Measurements from ENCODE around the gene DBET. TPM values are rescaled to one million over a fixed set of nuclear protein-coding genes. Genes with fewer than 3 reads are reported as not detected.

The DBET gene
- polyA plus RNA-seq, 3 donors = not detected

DNA sequence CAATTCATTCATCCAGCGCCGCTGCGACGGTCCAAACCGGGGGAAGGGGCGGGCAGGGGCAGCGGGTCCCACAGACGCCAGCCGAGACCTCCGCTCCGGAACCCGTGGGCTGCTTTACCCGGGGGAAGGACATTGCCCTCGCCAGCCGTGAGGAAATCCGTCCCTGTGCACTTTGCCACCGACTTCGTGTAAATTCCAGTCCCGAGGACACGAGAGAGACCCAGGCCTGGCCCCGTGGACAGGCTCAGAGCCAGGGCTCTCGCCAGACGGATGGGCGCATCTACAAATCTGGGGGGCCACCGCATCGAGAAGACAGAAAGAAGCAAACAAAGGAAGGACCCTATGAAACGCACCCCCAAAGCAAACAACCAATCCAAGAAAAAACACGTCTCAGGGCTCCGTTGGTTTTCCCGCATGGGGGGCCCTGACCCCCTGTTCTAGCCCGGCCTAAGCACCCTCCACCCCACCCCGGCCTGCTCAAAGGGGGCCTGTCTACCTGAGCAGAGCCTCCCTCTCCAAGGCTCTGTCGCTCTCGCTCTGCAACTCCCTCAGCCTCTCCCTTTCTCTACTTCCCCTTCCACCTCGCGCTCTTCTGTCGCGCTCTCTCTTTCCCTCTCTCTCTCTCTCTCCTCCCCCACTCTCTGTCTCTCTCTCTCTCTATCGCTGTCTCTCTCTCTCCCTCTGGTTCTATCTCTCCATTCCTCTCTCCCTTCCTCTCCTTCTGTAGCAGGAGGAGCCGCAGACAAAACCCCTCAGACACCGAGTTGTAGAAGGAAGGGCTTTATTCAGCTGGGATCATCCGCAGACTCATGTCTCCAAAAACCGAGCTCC is 48.5 kb upstream of the DBET start:
- H3K27me3 ChIP-seq (ENCODE audit: control insufficient read depth in 2 of 2, insufficient read depth in 2 of 2, low read length in 2 of 2) = peaks cover 42 to 78% of the 10 kb centered on the region in 2 donors
- DNase-seq = no peak
- H3K27ac Mint-ChIP-seq = no peak overlapping the region
- H3K4me3 Mint-ChIP-seq = peak overlapping the region in 1 of 2 donors; percentile 83
- no peaks in the 10 kb centered on the region for H4K20me1 ChIP-seq (ENCODE audit: insufficient read depth, low read length)
- peaks cover 3 to 36% of the 10 kb centered on the region in 2 donors for H3K9me3 ChIP-seq (replicated peaks in 1 of 2; ENCODE audit: control insufficient read depth in 1 of 2, insufficient read depth in 1 of 2, low read length in 2 of 2)
- no peaks in the 10 kb centered on the region for H3K79me2 ChIP-seq (ENCODE audit: insufficient read depth, low read length)
- peaks cover 17% of the 10 kb centered on the region for H3K4me1 Mint-ChIP-seq
- H3K4me3 ChIP-seq (replicated peaks in 1 of 3; ENCODE audit: low read depth in 2 of 3, low read length in 3 of 3) = no peak overlapping the region
- H3K4me2 ChIP-seq (replicated peaks; ENCODE audit: extremely low read depth, low read length, poor library complexity, severe bottlenecking) = no peak overlapping the region
- H3K4me1 ChIP-seq (ENCODE audit: control insufficient read depth in 1 of 2, insufficient read depth in 2 of 2, low read length in 2 of 2) = no peaks in the 10 kb centered on the region
- H3K9ac ChIP-seq (ENCODE audit: insufficient read depth, low read length, poor library complexity, severe bottlenecking) = no peak overlapping the region
- H3K9me3 Mint-ChIP-seq = peaks cover 2 to 37% (median 31%) of the 10 kb centered on the region in 7 donors
- TF ChIP-seq, protein P1, sequence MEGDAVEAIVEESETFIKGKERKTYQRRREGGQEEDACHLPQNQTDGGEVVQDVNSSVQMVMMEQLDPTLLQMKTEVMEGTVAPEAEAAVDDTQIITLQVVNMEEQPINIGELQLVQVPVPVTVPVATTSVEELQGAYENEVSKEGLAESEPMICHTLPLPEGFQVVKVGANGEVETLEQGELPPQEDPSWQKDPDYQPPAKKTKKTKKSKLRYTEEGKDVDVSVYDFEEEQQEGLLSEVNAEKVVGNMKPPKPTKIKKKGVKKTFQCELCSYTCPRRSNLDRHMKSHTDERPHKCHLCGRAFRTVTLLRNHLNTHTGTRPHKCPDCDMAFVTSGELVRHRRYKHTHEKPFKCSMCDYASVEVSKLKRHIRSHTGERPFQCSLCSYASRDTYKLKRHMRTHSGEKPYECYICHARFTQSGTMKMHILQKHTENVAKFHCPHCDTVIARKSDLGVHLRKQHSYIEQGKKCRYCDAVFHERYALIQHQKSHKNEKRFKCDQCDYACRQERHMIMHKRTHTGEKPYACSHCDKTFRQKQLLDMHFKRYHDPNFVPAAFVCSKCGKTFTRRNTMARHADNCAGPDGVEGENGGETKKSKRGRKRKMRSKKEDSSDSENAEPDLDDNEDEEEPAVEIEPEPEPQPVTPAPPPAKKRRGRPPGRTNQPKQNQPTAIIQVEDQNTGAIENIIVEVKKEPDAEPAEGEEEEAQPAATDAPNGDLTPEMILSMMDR (IDR thresholded peaks at IDR 0.05) = no peak
- H3K27me3 Mint-ChIP-seq (ENCODE audit: low read depth in 3 of 3) = peaks cover 82 to 90% (median 87%) of the 10 kb centered on the region in 3 donors
- H3K36me3 ChIP-seq (replicated peaks in 1 of 2; ENCODE audit: control insufficient read depth in 1 of 2, insufficient read depth in 2 of 2, low read length in 2 of 2) = no peaks in the 10 kb centered on the region
- intact Hi-C loops (cut with micrococcal nuclease) = no loop called here
- no peak overlapping the region for H3K27ac ChIP-seq (ENCODE audit: low read depth in 1 of 2, low read length in 2 of 2)
- WGBS (ENCODE audit: insufficient coverage) = 6% methylated on average over 38 of the region's 43 CpGs
- H2AFZ ChIP-seq (ENCODE audit: insufficient read depth, low read depth, low read length, poor library complexity, severe bottlenecking) = no peak overlapping the region
- peaks cover 0 to 3% of the 10 kb centered on the region in 2 donors for H3K36me3 Mint-ChIP-seq

DNA sequence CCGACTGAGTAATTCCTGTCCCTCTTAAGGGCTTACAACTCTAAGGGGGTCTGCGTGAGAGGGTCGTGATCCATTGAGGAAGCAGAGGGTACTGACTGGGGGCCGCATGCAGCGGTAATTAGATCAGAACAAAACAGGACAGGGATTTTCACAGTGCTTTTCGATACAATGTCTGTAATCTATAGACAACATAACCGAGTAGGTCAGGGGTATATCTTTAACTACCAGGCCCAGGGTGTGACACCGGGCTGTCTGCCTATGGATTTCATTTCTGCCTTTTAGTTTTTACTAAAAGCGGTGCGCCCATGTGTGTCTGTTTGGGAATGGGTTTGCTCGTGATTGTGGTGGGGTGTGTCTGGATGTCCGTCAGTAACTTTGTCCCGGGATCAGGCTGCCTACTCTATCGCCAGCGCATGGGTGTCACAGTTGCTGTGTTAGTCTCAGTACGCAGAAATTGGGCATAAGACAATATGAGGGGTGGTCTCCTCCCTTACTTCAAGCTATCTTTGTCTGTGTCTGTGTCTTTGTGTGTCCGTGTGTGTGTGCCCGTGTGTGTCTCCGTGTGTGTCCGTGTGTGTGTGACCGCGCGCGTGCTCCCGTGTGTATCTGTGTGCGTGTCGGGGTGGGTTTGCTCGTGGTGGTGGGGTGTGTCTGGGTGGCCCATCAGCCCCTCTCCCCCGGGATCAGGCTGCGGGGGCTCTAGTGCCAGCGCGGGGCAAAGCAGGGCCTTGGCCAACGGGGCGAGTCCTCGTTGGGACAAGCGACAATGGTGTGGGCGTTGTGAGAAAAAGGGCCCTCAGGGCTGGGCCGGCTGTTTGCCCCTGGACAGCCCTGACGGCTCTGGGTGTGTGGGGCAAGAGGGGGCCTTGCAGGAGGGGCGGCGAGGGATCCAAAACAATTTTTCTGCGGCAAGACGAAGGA is 47.7 kb upstream of the DBET start:
- intact Hi-C loops (cut with micrococcal nuclease) = no loop called here
- no peaks in the 10 kb centered on the region for H3K4me1 ChIP-seq (ENCODE audit: control insufficient read depth in 1 of 2, insufficient read depth in 2 of 2, low read length in 2 of 2)
- peaks cover 3 to 40% of the 10 kb centered on the region in 2 donors for H3K9me3 ChIP-seq (replicated peaks in 1 of 2; ENCODE audit: control insufficient read depth in 1 of 2, insufficient read depth in 1 of 2, low read length in 2 of 2)
- H2AFZ ChIP-seq (ENCODE audit: insufficient read depth, low read depth, low read length, poor library complexity, severe bottlenecking) = no peak overlapping the region
- Mint-ChIP-seq H3K4me3 (peak overlapping the region in 1 of 2 donors; percentile 83), H3K27me3 (ENCODE audit: low read depth in 3 of 3) (peaks cover 85 to 95% (median 91%) of the 10 kb centered on the region in 3 donors), H3K4me1 (peaks cover 21% of the 10 kb centered on the region), H3K27ac (no peak overlapping the region), H3K9me3 (peaks cover 2 to 46% (median 37%) of the 10 kb centered on the region in 7 donors), H3K36me3 (peaks cover 0 to 3% of the 10 kb centered on the region in 2 donors)
- TF ChIP-seq, protein P1 (IDR thresholded peaks at IDR 0.05) = no peak
- no peak overlapping the region for H3K4me3 ChIP-seq (replicated peaks in 1 of 3; ENCODE audit: low read depth in 2 of 3, low read length in 3 of 3)
- no peaks in the 10 kb centered on the region for H4K20me1 ChIP-seq (ENCODE audit: insufficient read depth, low read length)
- no peak overlapping the region for H3K4me2 ChIP-seq (replicated peaks; ENCODE audit: extremely low read depth, low read length, poor library complexity, severe bottlenecking)
- H3K79me2 ChIP-seq (ENCODE audit: insufficient read depth, low read length) = no peaks in the 10 kb centered on the region
- WGBS (ENCODE audit: insufficient coverage) = 18% methylated on average over 29 of the region's 43 CpGs
- no peaks in the 10 kb centered on the region for H3K36me3 ChIP-seq (replicated peaks in 1 of 2; ENCODE audit: control insufficient read depth in 1 of 2, insufficient read depth in 2 of 2, low read length in 2 of 2)
- H3K27ac ChIP-seq (ENCODE audit: low read depth in 1 of 2, low read length in 2 of 2) = no peak overlapping the region
- no peak for DNase-seq
- no peak overlapping the region for H3K9ac ChIP-seq (ENCODE audit: insufficient read depth, low read length, poor library complexity, severe bottlenecking)
- H3K27me3 ChIP-seq (ENCODE audit: control insufficient read depth in 2 of 2, insufficient read depth in 2 of 2, low read length in 2 of 2) = peaks cover 44 to 85% of the 10 kb centered on the region in 2 donors
